ENCODE measurements around the gene AP1B1.
A peak's percentile ranks its signal among the peaks of the same experiment; 100 is the strongest.

The AP1B1 gene

GRCh38 chr22:29391546-29391945, 3.2 kb upstream of the AP1B1 start:
- no peak overlapping the region for H3K27ac ChIP-seq (ENCODE audit: low read length)
- no peaks in the 10 kb centered on the region for H3K36me3 ChIP-seq (replicated peaks; ENCODE audit: low read depth, low read length)
- peaks cover 49% of the 10 kb centered on the region for H3K4me1 ChIP-seq (ENCODE audit: low read length)
- no peaks in the 10 kb centered on the region for H3K9me3 ChIP-seq (ENCODE audit: insufficient read depth, low read length)
- no peak overlapping the region for H3K9ac ChIP-seq (ENCODE audit: low read length)
- 0 out of 2 replicates have a peak, but pooled peaks cover 2% of the 10 kb centered on the region for H3K27me3 ChIP-seq (ENCODE audit: low read depth, low read length)
- no peaks in the 10 kb centered on the region for H4K20me1 ChIP-seq (ENCODE audit: insufficient read depth, low read length)
- H3K4me3 ChIP-seq (ENCODE audit: low read length), result no peak overlapping the region
- TF ChIP-seq CTCF (IDR thresholded peaks at IDR 0.05; ENCODE audit: low read depth, low read length) (no peak), EZH2phosphoT487 (IDR thresholded peaks at IDR 0.05; ENCODE audit: low read depth) (no peak)
- no peak overlapping the region for H2AFZ ChIP-seq (ENCODE audit: low read depth, low read length)
- no peak overlapping the region for H3K4me2 ChIP-seq (ENCODE audit: low read length)
- H3K79me2 ChIP-seq (ENCODE audit: low read length), result peaks cover 18% of the 10 kb centered on the region

GRCh38 chr22:29390270-29390669, 1.9 kb upstream of the AP1B1 start:
- H3K27me3 ChIP-seq (ENCODE audit: low read depth, low read length), result no peaks in the 10 kb centered on the region
- H3K4me3 ChIP-seq (ENCODE audit: low read length), result no peak overlapping the region
- H3K9me3 ChIP-seq (ENCODE audit: insufficient read depth, low read length), result no peaks in the 10 kb centered on the region
- H3K4me1 ChIP-seq (ENCODE audit: low read length), result peaks cover 62% of the 10 kb centered on the region
- H3K27ac ChIP-seq (ENCODE audit: low read length), result no peak overlapping the region
- peaks cover under 1% of the 10 kb centered on the region for H3K36me3 ChIP-seq (replicated peaks; ENCODE audit: low read depth, low read length)
- H3K9ac ChIP-seq (ENCODE audit: low read length), result no peak overlapping the region
- H4K20me1 ChIP-seq (ENCODE audit: insufficient read depth, low read length), result peaks cover 4% of the 10 kb centered on the region
- peaks cover 28% of the 10 kb centered on the region for H3K79me2 ChIP-seq (ENCODE audit: low read length)
- no peak overlapping the region for H2AFZ ChIP-seq (ENCODE audit: low read depth, low read length)
- H3K4me2 ChIP-seq (ENCODE audit: low read length), result no peak overlapping the region
- TF ChIP-seq EZH2phosphoT487 (IDR thresholded peaks at IDR 0.05; ENCODE audit: low read depth), result no peak
- no peak for TF ChIP-seq CTCF (IDR thresholded peaks at IDR 0.05; ENCODE audit: low read depth, low read length)

- no peaks in the 10 kb centered on the region for H3K9me3 ChIP-seq (ENCODE audit: insufficient read depth, low read length)
- H4K20me1 ChIP-seq (ENCODE audit: insufficient read depth, low read length), result peaks cover 19% of the 10 kb centered on the region
- peak overlapping the region; percentile 72 for H3K9ac ChIP-seq (ENCODE audit: low read length)
- H3K27me3 ChIP-seq (ENCODE audit: low read depth, low read length), result no peaks in the 10 kb centered on the region
- H3K36me3 ChIP-seq (replicated peaks; ENCODE audit: low read depth, low read length), result peaks cover 14% of the 10 kb centered on the region
- 0 out of 2 replicates have a peak overlapping the region, but pooled peaks have one; percentile 15 for H3K27ac ChIP-seq (ENCODE audit: low read length)
- H3K4me3 ChIP-seq (ENCODE audit: low read length), result peak overlapping the region; percentile 87
- peak overlapping the region; percentile 87 for H3K4me2 ChIP-seq (ENCODE audit: low read length)
- H2AFZ ChIP-seq (ENCODE audit: low read depth, low read length), result peak overlapping the region; percentile 81
- TF ChIP-seq CTCF (IDR thresholded peaks at IDR 0.05; ENCODE audit: low read depth, low read length), result no peak
- TF ChIP-seq EZH2phosphoT487 (IDR thresholded peaks at IDR 0.05; ENCODE audit: low read depth), result no peak
- H3K4me1 ChIP-seq (ENCODE audit: low read length), result peaks cover 61% of the 10 kb centered on the region
- H3K79me2 ChIP-seq (ENCODE audit: low read length), result peaks cover 43% of the 10 kb centered on the region
These were observed 355 bp upstream of the AP1B1 start for GRCh38 chr22:29388759-29389090.

GRCh38 chr22:29386708-29387107, 1.7 kb downstream of the AP1B1 start:
- Histone ChIP-seq H3K27ac (ENCODE audit: low read length) (peak overlapping the region; percentile 93), H3K4me3 (ENCODE audit: low read length) (peak overlapping the region; percentile 87), H3K4me1 (ENCODE audit: low read length) (peaks cover 43% of the 10 kb centered on the region), H2AFZ (ENCODE audit: low read depth, low read length) (no peak overlapping the region), H3K9ac (ENCODE audit: low read length) (peak overlapping the region; percentile 62), H3K27me3 (ENCODE audit: low read depth, low read length) (no peaks in the 10 kb centered on the region), H4K20me1 (ENCODE audit: insufficient read depth, low read length) (peaks cover 37% of the 10 kb centered on the region), H3K4me2 (ENCODE audit: low read length) (peak overlapping the region; percentile 70), H3K79me2 (ENCODE audit: low read length) (peaks cover 63% of the 10 kb centered on the region), H3K36me3 (replicated peaks; ENCODE audit: low read depth, low read length) (peaks cover 20% of the 10 kb centered on the region), H3K9me3 (ENCODE audit: insufficient read depth, low read length) (no peaks in the 10 kb centered on the region)
- TF ChIP-seq EZH2phosphoT487 (IDR thresholded peaks at IDR 0.05; ENCODE audit: low read depth), result no peak
- TF ChIP-seq CTCF (IDR thresholded peaks at IDR 0.05; ENCODE audit: low read depth, low read length), result no peak

Measured in OCI-LY3 (cell line).